CD4-positive, alpha-beta T cell treated with Interleukin-10 for 1 hour (primary cell): ENCODE results near the gene TALDO1.

ENCODE experiments used
- DNase-seq: peaks from one replicate; pipeline ENCODE4 v3.0.0-alpha.2; 2020

Gene TALDO1

GRCh38 chr11:770642-771616 lies 23.7 kb downstream of the TALDO1 start:
- DNase-seq = no peak

DNA sequence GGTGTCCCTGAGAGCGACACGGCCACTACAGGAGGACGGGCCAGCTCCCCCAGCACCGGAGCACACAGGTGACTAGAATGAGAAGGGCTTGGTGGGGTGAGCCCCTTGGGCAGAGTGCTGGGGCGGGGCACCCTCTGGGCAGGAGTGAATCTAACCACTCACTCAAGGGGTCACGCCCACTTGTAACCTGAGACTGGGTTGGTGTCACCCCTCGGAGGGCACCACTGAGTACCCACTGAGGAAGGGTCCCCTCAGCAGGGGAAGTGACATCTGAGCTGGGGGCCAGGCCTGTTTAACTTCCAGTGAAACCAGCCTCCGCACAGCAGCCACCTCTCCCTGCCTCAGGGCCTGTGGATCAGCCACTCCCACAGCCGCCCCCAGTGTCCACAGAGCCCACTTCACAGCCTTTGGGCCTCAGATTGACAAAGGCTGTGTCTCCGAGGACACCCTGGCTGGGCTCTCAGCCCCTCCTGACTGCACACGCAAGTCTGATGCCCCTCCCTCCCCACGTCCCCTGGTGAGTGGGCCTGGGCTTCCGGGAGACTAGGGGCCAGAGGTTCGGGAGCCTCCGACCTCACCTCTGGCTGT lies 24.4 kb downstream of the TALDO1 start:
- DNase-seq = no peak

- DNase-seq = no peak
Observed at GRCh38 chr11:772429-773390, 25.4 kb downstream of the TALDO1 start.

DNA sequence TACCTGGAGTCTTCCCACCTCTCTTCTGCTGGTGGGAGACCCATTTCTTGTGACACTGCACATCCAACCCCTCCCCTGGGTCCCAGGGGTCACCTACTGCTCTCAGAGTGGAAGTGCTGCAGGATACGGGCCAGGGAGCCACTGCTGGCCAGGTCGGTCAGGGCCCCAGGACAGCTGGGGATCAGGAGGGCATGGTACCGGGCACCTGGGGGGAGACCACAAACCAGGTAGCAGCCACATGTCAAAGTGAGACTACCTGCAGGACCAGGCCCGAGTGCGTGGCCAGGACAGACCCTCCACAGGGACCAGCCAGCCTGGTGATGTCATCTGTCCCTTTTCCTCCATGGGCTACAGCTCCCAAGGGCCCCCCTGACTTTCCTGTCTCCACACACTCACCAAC lies 26.2 kb downstream of the TALDO1 start:
- DNase-seq = no peak

GRCh38 chr11:773830-774229 lies 26.6 kb downstream of the TALDO1 start:
- no peak for DNase-seq

DNA sequence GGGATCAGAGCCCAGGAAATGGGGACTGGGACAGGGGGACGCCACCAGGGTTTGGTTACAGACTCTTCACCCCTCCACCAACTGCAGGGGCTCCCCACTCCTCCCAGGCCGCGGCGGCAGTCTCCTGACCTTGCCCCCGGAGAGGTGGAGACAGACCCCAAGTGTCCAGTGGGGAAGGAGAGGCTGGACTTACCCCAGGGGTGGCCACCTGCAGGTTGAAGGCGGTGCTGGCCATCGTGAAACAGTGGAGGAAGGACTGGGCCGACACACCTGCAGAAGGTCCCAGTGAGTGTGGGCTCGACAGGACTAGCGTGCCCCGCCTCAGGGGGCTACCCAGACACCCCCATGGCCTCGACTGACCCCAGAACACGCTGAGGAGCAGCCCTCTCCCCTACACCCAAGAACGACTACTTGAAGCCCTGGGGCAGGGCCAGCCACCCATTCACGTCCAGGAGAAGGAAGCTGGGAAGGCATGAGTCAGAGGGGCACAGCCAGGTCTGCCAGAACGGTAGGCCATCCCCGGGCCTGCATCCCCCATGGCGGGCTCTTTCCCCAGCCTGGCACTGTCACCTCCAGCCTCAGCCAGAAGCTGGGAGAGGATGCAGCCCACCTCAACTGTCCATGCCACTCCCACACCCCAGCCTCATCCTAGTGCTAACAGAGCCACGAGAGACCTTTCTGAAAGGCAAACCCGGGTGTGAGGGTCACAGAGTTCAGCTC lies 27.8 kb downstream of the TALDO1 start:
- DNase-seq = no peak

GRCh38 chr11:776263-776560 lies 28.9 kb downstream of the TALDO1 start:
- DNase-seq = no peak

- no peak for DNase-seq
Observed at GRCh38 chr11:776561-777287, 29.5 kb downstream of the TALDO1 start.

DNA sequence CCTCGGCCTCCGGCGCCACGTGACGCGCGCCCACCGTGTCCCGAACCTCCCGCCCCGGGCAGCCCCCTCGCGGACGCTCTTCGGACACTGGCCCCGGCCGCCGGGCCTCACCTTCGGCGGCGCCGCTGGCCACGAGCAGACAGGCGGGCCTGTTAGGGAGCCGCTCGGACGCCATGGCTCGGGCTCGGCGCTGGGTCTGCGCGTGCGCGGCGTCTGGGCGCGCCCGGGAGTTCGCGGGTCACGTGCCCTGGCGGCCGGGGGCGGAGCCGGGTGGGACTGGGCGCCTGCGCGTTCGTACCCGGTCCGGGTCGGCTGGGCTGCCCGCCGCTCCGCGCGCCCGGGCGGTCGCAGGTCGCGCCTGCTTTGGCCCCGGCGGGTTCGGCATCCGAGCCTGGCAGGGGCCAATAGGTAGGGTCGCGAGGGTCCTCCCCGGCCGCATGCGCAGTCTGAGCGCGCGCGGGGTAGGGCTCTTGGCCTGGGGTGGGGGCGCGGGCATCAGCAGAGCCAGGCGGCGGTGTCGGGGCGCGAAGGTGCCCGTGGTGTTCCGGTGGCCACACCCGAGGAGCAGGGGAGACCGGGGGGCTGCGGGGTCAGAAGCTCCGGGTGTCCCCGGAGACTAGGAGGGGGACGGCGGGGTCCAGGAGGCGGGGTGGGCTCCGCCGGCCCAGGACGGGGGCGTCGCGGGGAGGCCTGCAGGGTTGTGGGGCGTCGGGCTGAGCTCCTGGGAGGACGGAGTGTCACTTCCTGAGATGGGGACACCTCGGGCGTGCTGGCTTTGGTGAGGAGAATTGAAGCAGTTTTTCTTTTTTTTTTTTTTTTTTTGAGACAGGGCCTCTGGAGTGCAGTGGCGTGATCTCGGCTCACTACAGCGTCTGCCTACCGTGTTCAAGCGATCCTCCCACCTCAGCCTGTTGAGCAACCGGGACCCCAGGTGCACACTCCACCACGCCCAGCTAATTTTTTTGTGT lies 30.3 kb downstream of the TALDO1 start, which contains the start of gene GATD1:
Gene GATD1, minus strand, starts transcription at position 200 of the 968 bp plus-strand sequence. Its CDS starts 25 bp downstream, at position 175.
- peak; percentile 93 for DNase-seq

DNA sequence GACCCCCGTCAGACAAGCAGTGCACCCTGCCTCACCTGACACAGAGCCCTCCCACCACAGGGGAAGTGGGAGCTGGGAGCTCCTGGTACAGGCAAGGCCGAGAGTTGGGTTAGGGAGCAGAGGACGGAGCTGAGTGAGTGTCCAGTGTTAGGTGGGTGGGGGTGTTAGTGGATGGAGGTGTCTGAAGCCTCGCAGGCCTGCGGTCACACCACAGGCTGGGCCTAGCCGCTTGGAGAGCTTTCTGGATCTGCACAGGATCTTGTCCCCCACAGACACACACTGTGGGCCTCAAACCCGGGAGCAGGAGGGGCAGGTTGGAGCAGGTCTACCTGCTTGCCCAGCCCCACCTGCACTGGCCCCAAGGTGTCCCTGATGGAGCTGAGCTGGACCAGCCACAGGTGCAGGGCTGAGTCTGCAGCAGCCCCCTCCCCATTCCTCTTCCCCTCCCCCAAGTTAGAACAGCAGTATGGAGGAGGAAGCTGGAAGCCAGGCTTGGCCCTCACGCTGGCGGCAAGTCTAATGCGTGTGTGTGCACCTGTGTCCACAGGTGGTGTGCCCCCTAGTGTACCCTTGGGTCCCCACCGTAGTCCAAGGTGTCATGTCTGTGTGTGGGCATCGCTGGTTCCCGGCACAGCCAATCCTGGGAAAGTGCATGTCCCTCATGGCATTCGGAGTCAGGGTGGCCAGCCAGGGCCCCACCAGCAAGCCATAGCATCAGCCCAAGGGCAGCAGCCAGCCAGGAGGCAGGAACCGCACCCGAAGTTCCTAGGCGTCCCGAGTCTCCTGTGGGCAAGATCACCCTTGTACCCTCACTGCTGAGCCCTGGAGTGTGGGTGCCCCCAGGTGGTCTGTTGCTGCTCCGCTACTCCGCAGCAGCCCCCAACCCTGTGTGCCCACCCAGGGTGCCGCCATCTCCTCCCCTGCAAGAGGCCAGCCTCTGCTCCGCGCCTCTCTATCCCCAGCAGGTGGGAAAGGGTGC lies 32.0 kb downstream of the TALDO1 start:
- no peak for DNase-seq

DNA sequence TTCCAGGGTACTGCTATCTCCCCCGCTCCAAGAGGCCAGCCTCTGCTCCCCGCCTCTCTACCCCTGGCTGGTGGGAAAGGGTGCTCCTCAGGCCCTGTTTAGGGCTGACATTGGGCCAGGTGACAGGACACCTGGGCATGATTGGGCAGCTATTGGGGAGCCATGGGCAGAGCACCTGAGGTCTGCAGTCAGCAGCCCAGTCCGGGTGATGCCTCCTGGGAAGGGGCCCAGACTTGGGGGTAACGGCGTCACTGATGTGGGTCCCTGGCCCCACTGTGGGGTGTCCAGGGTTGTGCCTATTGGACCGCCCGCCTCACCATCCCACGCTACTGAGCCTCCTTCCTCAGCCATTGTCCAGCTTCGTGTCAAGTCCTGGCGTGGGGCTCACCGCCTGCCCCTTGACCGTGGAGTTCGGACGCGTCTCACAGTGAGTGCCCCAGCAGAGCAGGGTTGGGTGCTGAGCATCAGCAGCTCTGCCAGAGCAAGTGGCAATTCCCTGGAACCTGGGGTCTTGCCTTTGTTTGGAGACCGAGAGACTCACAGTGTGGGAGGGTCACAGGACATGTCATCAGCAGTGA lies 32.8 kb downstream of the TALDO1 start:
- no peak for DNase-seq

GRCh38 chr11:782264-783174 lies 35.3 kb downstream of the TALDO1 start:
- DNase-seq = no peak

GRCh38 chr11:783581-784015 lies 36.3 kb downstream of the TALDO1 start:
- DNase-seq = peak; percentile 39

- no peak for DNase-seq
Observed at GRCh38 chr11:786235-787083, 39.2 kb downstream of the TALDO1 start.

DNA sequence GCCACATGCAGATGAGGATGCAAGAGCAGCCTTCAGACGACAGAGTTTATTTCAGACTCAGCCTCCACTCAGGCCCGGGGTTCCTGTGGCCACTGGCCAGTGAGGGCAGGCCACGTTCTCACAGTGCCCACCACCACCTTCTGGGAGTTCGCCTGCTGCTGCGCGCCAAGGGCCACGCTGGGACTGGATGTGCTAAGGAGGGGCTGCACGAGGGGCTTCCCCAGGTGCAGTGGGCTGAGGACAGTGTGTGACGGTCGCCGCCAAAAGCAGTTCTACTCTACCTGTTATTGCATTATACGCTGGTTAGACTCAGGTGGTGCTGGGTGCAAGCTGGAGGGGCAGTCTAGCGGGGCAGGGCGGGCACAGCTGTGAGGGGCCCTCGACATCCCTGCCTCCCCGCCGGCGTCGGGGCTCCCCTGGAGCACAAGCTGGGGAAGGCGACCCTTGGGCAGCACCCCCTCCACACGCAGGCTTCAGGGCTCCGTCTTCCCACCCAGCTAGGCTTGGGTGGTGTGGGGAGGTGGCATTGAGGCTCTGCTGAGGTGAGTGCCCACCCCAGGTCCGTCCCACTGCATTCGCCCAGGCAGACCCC lies 39.9 kb downstream of the TALDO1 start:
- no peak for DNase-seq

DNA sequence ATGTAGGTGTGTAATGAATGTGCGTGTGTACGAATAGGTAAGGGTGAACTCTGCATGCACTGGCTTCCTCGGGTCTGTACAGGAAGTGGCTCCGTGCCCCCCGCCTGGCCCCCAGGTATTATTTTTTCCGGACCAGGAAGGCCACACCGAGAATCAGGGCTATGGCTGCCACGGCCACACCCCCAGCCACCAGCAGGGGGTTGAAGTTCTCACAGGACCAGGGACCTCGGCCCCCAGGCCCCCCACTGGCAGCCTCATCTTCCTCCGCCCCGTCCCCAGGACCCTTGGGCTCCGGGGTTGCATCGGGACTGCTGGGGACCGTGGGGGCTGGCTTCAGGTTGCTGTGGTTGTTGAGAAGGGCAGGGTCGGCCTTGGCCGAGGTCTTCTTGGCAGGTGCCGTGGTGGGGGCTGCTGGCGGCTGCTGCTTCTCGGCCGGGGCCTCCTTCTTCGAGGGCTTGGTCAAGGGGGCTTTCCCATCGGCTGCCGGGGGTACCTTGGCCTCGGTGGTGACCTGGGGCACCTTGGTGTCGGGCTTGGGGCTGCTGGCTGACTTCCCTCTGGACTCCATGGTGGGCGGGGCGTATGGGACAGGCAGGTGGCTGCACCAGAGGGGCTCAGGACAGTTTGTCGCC lies 40.9 kb downstream of the TALDO1 start:
- DNase-seq = no peak
